Common myeloid progenitor, CD34-positive (primary cell): ENCODE results near the gene KRI1.
"Not testable (repeated sequence)": the region's sequence is repeated elsewhere in the genome, so short reads cannot be mapped to it uniquely, and the experiment has no call there.

Experiments
- CTCF ChIA-PET: fragments of 350-600 bp; sonication (Branson Sonifier 250); formaldehyde crosslinking; loops from one replicate; lab custom pipeline; 2021; ENCODE audit warnings: antibody characterized with exemption; lab: Charles Lee
- POLR2A ChIA-PET: fragments of 350-600 bp; sonication (Branson Sonifier 250); formaldehyde crosslinking; loops from one replicate; lab custom pipeline; 2021; ENCODE audit warnings: antibody characterized with exemption; lab: Charles Lee
- DNase-seq, 3 donors: peaks; one replicate each; pipeline versions ENCODE4 v3.0.0 to v3.0.0-alpha.2; 2013
- H3K27ac ChIP-seq, 2 experiments: 1 replicate in 1 of 2; 2 replicates in 1 of 2; pipeline ENCODE4 v1.7.0; 2013; ENCODE audit warnings: inconsistent platforms in 2 of 2, low read length in 2 of 2, mild to moderate bottlenecking in 2 of 2, low read depth in 1 of 2, moderate library complexity in 1 of 2; ENCODE audit not compliant: severe bottlenecking in 2 of 2, insufficient read depth in 1 of 2, poor library complexity in 1 of 2
- H3K27me3 ChIP-seq, 5 experiments: replicated peaks in 2 of 5; 1 replicate in 3 of 5; 2 replicates in 2 of 5; pipeline versions ENCODE4 v1.6.1 to v1.7.0; 2013; ENCODE audit warnings: low read length in 4 of 5, mild to moderate bottlenecking in 2 of 5, moderate library complexity in 2 of 5, inconsistent platforms in 1 of 5; ENCODE audit not compliant: insufficient read depth in 5 of 5, control insufficient read depth in 4 of 5
- H3K36me3 ChIP-seq, 4 experiments: 1 replicate in 2 of 4; 2 replicates in 2 of 4; pipeline versions ENCODE4 v1.6.1 to v1.7.0; 2013; ENCODE audit warnings: low read length in 3 of 4, control low read depth in 1 of 4, mild to moderate bottlenecking in 1 of 4; ENCODE audit not compliant: control insufficient read depth in 4 of 4, insufficient read depth in 4 of 4
- H3K4me1 ChIP-seq, 4 experiments: 1 replicate in 3 of 4; 2 replicates in 1 of 4; pipeline versions ENCODE4 v1.6.1 to v1.7.1; 2013; ENCODE audit warnings: low read length in 3 of 4, mild to moderate bottlenecking in 3 of 4, control low read depth in 1 of 4, inconsistent platforms in 1 of 4, moderate library complexity in 1 of 4; ENCODE audit not compliant: control insufficient read depth in 4 of 4, insufficient read depth in 4 of 4; ENCODE audit errors: control extremely low read depth in 1 of 4
- H3K4me3 ChIP-seq, 7 experiments: 1 replicate in 4 of 7; 2 replicates in 3 of 7; pipeline versions ENCODE4 v1.5.1 to v1.7.0; 2013; ENCODE audit warnings: mild to moderate bottlenecking in 7 of 7, low read length in 6 of 7, moderate library complexity in 6 of 7, inconsistent platforms in 2 of 7, low read depth in 2 of 7, control low read depth in 1 of 7; ENCODE audit not compliant: insufficient read depth in 4 of 7, control insufficient read depth in 1 of 7; ENCODE audit errors: extremely low read depth in 1 of 7
- H3K9me3 ChIP-seq, 5 experiments: 1 replicate in 4 of 5; 2 replicates in 1 of 5; pipeline versions ENCODE4 v1.6.1 to v1.7.1; 2013; ENCODE audit warnings: low read length in 4 of 5, mild to moderate bottlenecking in 2 of 5, inconsistent platforms in 1 of 5, low read depth in 1 of 5, moderate library complexity in 1 of 5; ENCODE audit not compliant: control insufficient read depth in 4 of 5, insufficient read depth in 2 of 5; ENCODE audit errors: control extremely low read depth in 1 of 5
- WGBS: methylation state at CpG from one replicate; pipeline ENCODE4 v1.1.5; 2013; ENCODE audit not compliant: insufficient coverage; 5-methylcytosine and 5-hydroxymethylcytosine counted together

KRI1 gene

GRCh38 chr19:10544753-10545251 is 21.0 kb downstream of the KRI1 start:
- CTCF ChIA-PET: interaction anchor here (1.1 kb wide), 1 partner anchor 100 kb away, joined by 3 read pairs; no protein-coding TSS in a partner anchor
- peak in 2 of 3 donors; percentile 52 to 60 for DNase-seq
- peak overlapping the region in 1 of 2 experiments; percentile 84 for H3K27ac ChIP-seq

GRCh38 chr19:10544242-10544752 is 21.5 kb downstream of the KRI1 start:
- 25% methylated on average over 22 of the region's 22 CpGs for WGBS
- Histone ChIP-seq H3K27ac (peak overlapping the region; percentile 61 to 84), H3K4me3 (peak overlapping the region; percentile 76 to 95 (median 88)), H3K36me3 (peaks cover 5 to 25% (median 19%) of the 10 kb centered on the region in 4 experiments), H3K4me1 (peaks cover 0 to 28% (median 23%) of the 10 kb centered on the region in 4 experiments), H3K9me3 (no peaks in the 10 kb centered on the region), H3K27me3 (no peaks in the 10 kb centered on the region)
- ChIA-PET CTCF (interaction anchor here (1.1 kb wide), 1 partner anchor 100 kb away, joined by 3 read pairs; no protein-coding TSS in a partner anchor), POLR2A (interaction anchor here (2.8 kb wide), 1 partner anchor 9 kb away, joined by 18 read pairs; no protein-coding TSS in a partner anchor)
- DNase-seq: peak in 1 of 3 donors; percentile 36

More at GRCh38 chr19:10544753-10545251, 21.0 kb downstream of the KRI1 start:
- H3K27me3 ChIP-seq: no peaks in the 10 kb centered on the region
- peaks cover 0 to 26% (median 22%) of the 10 kb centered on the region in 4 experiments for H3K4me1 ChIP-seq
- WGBS: 58% methylated on average over 18 of the region's 23 CpGs
- no peaks in the 10 kb centered on the region for H3K9me3 ChIP-seq
- POLR2A ChIA-PET: interaction anchor here (2.8 kb wide), 1 partner anchor 9 kb away, joined by 18 read pairs; no protein-coding TSS in a partner anchor
- H3K4me3 ChIP-seq: peak overlapping the region in 6 of 7 experiments; percentile 76 to 95 (median 88)
- H3K36me3 ChIP-seq: peaks cover 5 to 29% (median 21%) of the 10 kb centered on the region in 4 experiments

- H3K4me1 ChIP-seq: peaks cover 0 to 32% (median 28%) of the 10 kb centered on the region in 4 experiments
- POLR2A ChIA-PET: interaction anchor here (1.0 to 2.8 kb wide), 3 partner anchors 10 to 24 kb away, joined by 5 to 18 read pairs (median 10); partner anchors contain the start of genes CDKN2D and KRI1
- H3K36me3 ChIP-seq: peaks cover 4 to 19% (median 14%) of the 10 kb centered on the region in 4 experiments
- peak; percentile 91 to 96 (median 92) for DNase-seq
- under 1% methylated on average over 65 of the region's 79 CpGs for WGBS
- H3K9me3 ChIP-seq: no peaks in the 10 kb centered on the region
- H3K4me3 ChIP-seq: peak within 1 kb of the TSS; percentile 76 to 95 (median 88)
- H3K27ac ChIP-seq: peak within 1 kb of the TSS; percentile 61 to 84
- H3K27me3 ChIP-seq: no peaks in the 10 kb centered on the region
- CTCF ChIA-PET: interaction anchor here (0.6 to 4.1 kb wide), 11 partner anchors 9 to 152 kb away, joined by 3 to 35 read pairs (median 5); partner anchors contain the start of gene CDKN2D
Observed at GRCh38 chr19:10543420-10544241, 22.2 kb downstream of the KRI1 start, which contains the start of gene ATG4D. Gene ATG4D, plus strand, starts transcription at chr19:10543904. Its CDS starts 187 bp downstream, at chr19:10544091.

GRCh38 chr19:10543059-10543419 is 22.8 kb downstream of the KRI1 start:
- POLR2A ChIA-PET: interaction anchor here (1.0 to 2.8 kb wide), 3 partner anchors 11 to 25 kb away, joined by 5 to 18 read pairs (median 10); partner anchors contain the start of genes CDKN2D and KRI1

GRCh38 chr19:10539016-10539415 is 26.8 kb downstream of the KRI1 start:
- Histone ChIP-seq H3K4me3 (peak overlapping the region in 5 of 7 experiments; percentile 1 to 55 (median 26)), H3K4me1 (peaks cover 0 to 22% (median 18%) of the 10 kb centered on the region in 4 experiments)
- H3K36me3 ChIP-seq, H3K9me3 ChIP-seq, POLR2A ChIA-PET, H3K27me3 ChIP-seq, H3K27ac ChIP-seq: not testable (repeated sequence)
- DNase-seq: peak in 2 of 3 donors; percentile 51 to 54
- CTCF ChIA-PET: interaction anchor here (1.1 kb wide), 3 partner anchors 32 to 162 kb away, joined by 3 read pairs; partner anchors contain the start of gene QTRT1
- 11% methylated on average over 6 of the region's 9 CpGs for WGBS

More at GRCh38 chr19:10543059-10543419, 22.8 kb downstream of the KRI1 start:
- H3K36me3 ChIP-seq: peaks cover 2 to 15% (median 9%) of the 10 kb centered on the region in 4 experiments
- peaks cover 0 to 2% (median 0%) of the 10 kb centered on the region in 5 experiments for H3K27me3 ChIP-seq
- WGBS: 59% methylated on average over 5 of the region's 8 CpGs
- H3K4me3 ChIP-seq: peak overlapping the region in 6 of 7 experiments; percentile 48 to 95 (median 86)
- CTCF ChIA-PET: interaction anchor here (0.6 to 4.1 kb wide), 13 partner anchors 8 to 153 kb away, joined by 3 to 35 read pairs (median 5); partner anchors contain the start of gene CDKN2D
- peaks cover 0 to 32% (median 29%) of the 10 kb centered on the region in 4 experiments for H3K4me1 ChIP-seq
- no peak overlapping the region for H3K27ac ChIP-seq
- H3K9me3 ChIP-seq: no peaks in the 10 kb centered on the region
- peak in 2 of 3 donors; percentile 31 to 42 for DNase-seq

- ChIA-PET POLR2A (no interaction called here), CTCF (interaction anchor here (0.9 to 1.3 kb wide), 3 partner anchors 27 to 163 kb away, joined by 3 read pairs; partner anchors contain the start of gene QTRT1)
- peaks cover 0 to 2% (median 0%) of the 10 kb centered on the region in 5 experiments for H3K27me3 ChIP-seq
- 62% methylated on average over 9 of the region's 20 CpGs for WGBS
- H3K36me3 ChIP-seq: no peaks in the 10 kb centered on the region
- no peak overlapping the region for H3K27ac ChIP-seq
- no peaks in the 10 kb centered on the region for H3K9me3 ChIP-seq
- peak overlapping the region in 1 of 7 experiments; percentile 37 for H3K4me3 ChIP-seq
- H3K4me1 ChIP-seq: peaks cover 0 to 26% (median 16%) of the 10 kb centered on the region in 4 experiments
- DNase-seq: peak in 2 of 3 donors; percentile 48 to 56
Observed at GRCh38 chr19:10538204-10538983, 27.4 kb downstream of the KRI1 start.
